Body of pancreas (tissue), 4 donors: ENCODE results near the gene GH2.
"Not testable (repeated sequence)": the region's sequence is repeated elsewhere in the genome, so short reads cannot be mapped to it uniquely, and the experiment has no call there.

Experiments
- CTCF ChIP-seq, 7 experiments: fragments of 450-650 bp in 4 of 7; fragments of 200-600 bp in 3 of 7; sonication (generic) in 3 of 7; IDR thresholded peaks; one replicate each; pipeline ENCODE4 v1.5.1; 2016 to 2019; ENCODE audit warnings: antibody characterized with exemption in 7 of 7
- POLR2A ChIP-seq, 3 donors: fragments of 450-650 bp; IDR thresholded peaks; one replicate each; pipeline ENCODE4 v1.6.1; 2016; ENCODE audit warnings: antibody characterized with exemption in 3 of 3, mild to moderate bottlenecking in 2 of 3

- TF ChIP-seq CTCF, POLR2A (IDR thresholded peaks at IDR 0.05): not testable (repeated sequence)
Observed at GRCh38 chr17:63866625-63867024, 15.1 kb downstream of the GH2 start.
